Activated naive CD4-positive, alpha-beta T cell treated with anti-CD3 and anti-CD28 coated beads for 36 hours (primary cell): Measurements from ENCODE around the gene FBLN7. TPM values are rescaled to one million over a fixed set of nuclear protein-coding genes. Genes with fewer than 3 reads are reported as not detected.
A peak's percentile ranks its signal among the peaks of the same experiment; 100 is the strongest.

Experiments used
- CTCF ChIA-PET: fragments of 350-600 bp; sonication (Branson Sonifier 250); formaldehyde crosslinking; loops from one replicate; lab custom pipeline; 2021; ENCODE audit warnings: antibody characterized with exemption; lab: Charles Lee
- DNase-seq: peaks from one replicate; pipeline ENCODE4 v3.0.0-alpha.2; 2020
- H3K27ac Mint-ChIP-seq: one replicate; pipeline ENCODE4 v1.8.0; 2021; ENCODE audit warnings: mild to moderate bottlenecking, mixed read lengths
- H3K27me3 Mint-ChIP-seq: one replicate; pipeline ENCODE4 v1.8.0; 2021; ENCODE audit warnings: low read depth, mixed read lengths
- H3K36me3 Mint-ChIP-seq: one replicate; pipeline ENCODE4 v1.8.0; 2021; ENCODE audit warnings: low read depth, mixed read lengths
- H3K4me1 Mint-ChIP-seq: one replicate; pipeline ENCODE4 v1.8.0; 2021; ENCODE audit warnings: low read depth, mixed read lengths
- H3K4me3 Mint-ChIP-seq: one replicate; pipeline ENCODE4 v1.8.0; 2021; ENCODE audit warnings: mild to moderate bottlenecking, moderate library complexity, mixed read lengths
- H3K9me3 Mint-ChIP-seq: one replicate; pipeline ENCODE4 v1.8.0; 2021; ENCODE audit warnings: mixed read lengths
- intact Hi-C: fragments of 100-400 bp; cut with micrococcal nuclease; formaldehyde crosslinking; loops from one replicate; pipeline ENCODE4 v1.15.1; 2023
- total RNA-seq, 2 experiments: library from RNA; stranded (reverse); gene quantifications; one replicate each; pipeline ENCODE4 v1.2.3, GENCODE V29; 2021

Gene FBLN7
- total RNA-seq, 2 experiments from 2014 or later = 34.5 to 39.0 TPM

GRCh38 chr2:112181571-112182290, 43.5 kb downstream of the FBLN7 start:
- Mint-ChIP-seq H3K36me3 (peaks cover 19% of the 10 kb centered on the region), H3K27me3 (no peaks in the 10 kb centered on the region), H3K4me1 (peaks cover 70% of the 10 kb centered on the region), H3K9me3 (no peaks in the 10 kb centered on the region), H3K4me3 (peak overlapping the region; percentile 91), H3K27ac (peak overlapping the region; percentile 99)
- CTCF ChIA-PET = interaction anchor here (0.5 to 2.0 kb wide), 6 partner anchors 12 to 106 kb away, joined by 3 to 10 read pairs (median 4); no protein-coding TSS in a partner anchor
- intact Hi-C loops = loop anchor here (1.0 to 5.0 kb wide), 6 partner anchors 8 to 466 kb away; partner anchors contain the start of genes SLC20A1 and ZC3H8
- DNase-seq = peak; percentile 73

- no peaks in the 10 kb centered on the region for H3K9me3 Mint-ChIP-seq
- peak; percentile 88 for DNase-seq
- peaks cover 28% of the 10 kb centered on the region for H3K36me3 Mint-ChIP-seq
- H3K27ac Mint-ChIP-seq = peak overlapping the region; percentile 99
- H3K4me1 Mint-ChIP-seq = peaks cover 79% of the 10 kb centered on the region
- no peaks in the 10 kb centered on the region for H3K27me3 Mint-ChIP-seq
- H3K4me3 Mint-ChIP-seq = peak overlapping the region; percentile 91
- intact Hi-C loops = loop anchor here (1.0 to 5.0 kb wide), 7 partner anchors 9 to 465 kb away; partner anchors contain the start of genes SLC20A1, ZC3H6 and ZC3H8
- CTCF ChIA-PET = interaction anchor here (0.7 to 2.0 kb wide), 5 partner anchors 12 to 285 kb away, joined by 3 to 10 read pairs (median 3); no protein-coding TSS in a partner anchor
These were observed 44.4 kb downstream of the FBLN7 start for GRCh38 chr2:112182581-112183034.

- intact Hi-C loops = loop anchor here (1.0 to 5.0 kb wide), 4 partner anchors 15 to 464 kb away; partner anchors contain the start of genes SLC20A1 and ZC3H6
- Mint-ChIP-seq H3K9me3 (no peaks in the 10 kb centered on the region), H3K27ac (peak overlapping the region; percentile 99), H3K4me3 (peak overlapping the region; percentile 91), H3K36me3 (peaks cover 29% of the 10 kb centered on the region), H3K27me3 (no peaks in the 10 kb centered on the region), H3K4me1 (peaks cover 80% of the 10 kb centered on the region)
- DNase-seq = peak; percentile 48
- CTCF ChIA-PET = interaction anchor here (0.9 to 2.0 kb wide), 3 partner anchors 33 to 286 kb away, joined by 3 to 10 read pairs (median 3); no protein-coding TSS in a partner anchor
These were observed 45.3 kb downstream of the FBLN7 start for GRCh38 chr2:112183327-112184025.

GRCh38 chr2:112184121-112184520, 45.9 kb downstream of the FBLN7 start:
- CTCF ChIA-PET = no interaction called here
- DNase-seq = no peak
- H3K27me3 Mint-ChIP-seq = no peaks in the 10 kb centered on the region
- intact Hi-C loops = loop anchor here (5.0 kb wide), 1 partner anchor 463 kb away; the partner anchor contains the start of gene SLC20A1
- H3K36me3 Mint-ChIP-seq = peaks cover 32% of the 10 kb centered on the region
- H3K27ac Mint-ChIP-seq = peak overlapping the region; percentile 99
- peak overlapping the region; percentile 91 for H3K4me3 Mint-ChIP-seq
- H3K4me1 Mint-ChIP-seq = peaks cover 80% of the 10 kb centered on the region
- H3K9me3 Mint-ChIP-seq = no peaks in the 10 kb centered on the region

GRCh38 chr2:112185131-112185530, 46.9 kb downstream of the FBLN7 start:
- intact Hi-C loops = loop anchor here (5.0 kb wide), 2 partner anchors 48 to 987 kb away; partner anchors contain the start of genes FBLN7 and PSD4
- Mint-ChIP-seq H3K27me3 (no peaks in the 10 kb centered on the region), H3K4me3 (no peak overlapping the region), H3K36me3 (peaks cover 32% of the 10 kb centered on the region), H3K4me1 (peaks cover 81% of the 10 kb centered on the region), H3K9me3 (no peaks in the 10 kb centered on the region), H3K27ac (peak overlapping the region; percentile 99)
- no peak for DNase-seq
- CTCF ChIA-PET = no interaction called here

- CTCF ChIA-PET = no interaction called here
- H3K4me1 Mint-ChIP-seq = peaks cover 89% of the 10 kb centered on the region
These were observed 49.0 kb downstream of the FBLN7 start for GRCh38 chr2:112187046-112187715.

GRCh38 chr2:112187805-112188596, 49.8 kb downstream of the FBLN7 start:
- Mint-ChIP-seq H3K27me3 (no peaks in the 10 kb centered on the region), H3K9me3 (peaks cover 2% of the 10 kb centered on the region), H3K4me1 (peaks cover 87% of the 10 kb centered on the region), H3K27ac (peak overlapping the region; percentile 99), H3K4me3 (peak overlapping the region; percentile 63), H3K36me3 (peaks cover 43% of the 10 kb centered on the region)
- DNase-seq = peak; percentile 92
- CTCF ChIA-PET = interaction anchor here (0.5 to 1.5 kb wide), 3 partner anchors 12 to 1138 kb away, joined by 3 to 4 read pairs (median 3); no protein-coding TSS in a partner anchor
- intact Hi-C loops = loop anchor here (1.0 to 5.0 kb wide), 10 partner anchors 33 to 984 kb away; partner anchors contain the start of genes ANAPC1, CHCHD5, FBLN7 and PSD4

More at GRCh38 chr2:112187046-112187715, 49.0 kb downstream of the FBLN7 start:
- DNase-seq = no peak
- no peaks in the 10 kb centered on the region for H3K27me3 Mint-ChIP-seq
- intact Hi-C loops = loop anchor here (5.0 kb wide), 2 partner anchors 50 to 985 kb away; partner anchors contain the start of genes FBLN7 and PSD4
- H3K9me3 Mint-ChIP-seq = no peaks in the 10 kb centered on the region
- peaks cover 36% of the 10 kb centered on the region for H3K36me3 Mint-ChIP-seq
- peak overlapping the region; percentile 99 for H3K27ac Mint-ChIP-seq
- peak overlapping the region; percentile 63 for H3K4me3 Mint-ChIP-seq

GRCh38 chr2:112189001-112189556, 50.9 kb downstream of the FBLN7 start:
- peak; percentile 38 for DNase-seq
- peaks cover 2% of the 10 kb centered on the region for H3K9me3 Mint-ChIP-seq
- peaks cover 82% of the 10 kb centered on the region for H3K4me1 Mint-ChIP-seq
- H3K36me3 Mint-ChIP-seq = peaks cover 42% of the 10 kb centered on the region
- no peaks in the 10 kb centered on the region for H3K27me3 Mint-ChIP-seq
- peak overlapping the region; percentile 99 for H3K27ac Mint-ChIP-seq
- CTCF ChIA-PET = interaction anchor here (0.9 to 2.6 kb wide), 5 partner anchors 9 to 70 kb away, joined by 3 to 6 read pairs (median 4); no protein-coding TSS in a partner anchor
- peak overlapping the region; percentile 63 for H3K4me3 Mint-ChIP-seq
- intact Hi-C loops = loop anchor here (2.0 to 5.0 kb wide), 4 partner anchors 52 to 983 kb away; partner anchors contain the start of genes ANAPC1, FBLN7 and PSD4

GRCh38 chr2:112194028-112194427, 55.8 kb downstream of the FBLN7 start:
- DNase-seq = no peak
- peaks cover 60% of the 10 kb centered on the region for H3K4me1 Mint-ChIP-seq
- intact Hi-C loops = no loop called here
- CTCF ChIA-PET = interaction anchor here (1.6 kb wide), 1 partner anchor 50 kb away, joined by 4 read pairs; no protein-coding TSS in a partner anchor
- H3K36me3 Mint-ChIP-seq = peaks cover 20% of the 10 kb centered on the region
- H3K9me3 Mint-ChIP-seq = peaks cover 2% of the 10 kb centered on the region
- H3K27ac Mint-ChIP-seq = no peak overlapping the region
- H3K4me3 Mint-ChIP-seq = no peak overlapping the region
- H3K27me3 Mint-ChIP-seq = no peaks in the 10 kb centered on the region

- DNase-seq = peak; percentile 35
- peaks cover 58% of the 10 kb centered on the region for H3K4me1 Mint-ChIP-seq
These were observed 56.3 kb downstream of the FBLN7 start for GRCh38 chr2:112194482-112194881.

More at GRCh38 chr2:112194482-112194881, 56.3 kb downstream of the FBLN7 start:
- Mint-ChIP-seq H3K4me3 (no peak overlapping the region), H3K27ac (peak overlapping the region; percentile 64), H3K9me3 (peaks cover 2% of the 10 kb centered on the region), H3K36me3 (peaks cover 22% of the 10 kb centered on the region), H3K27me3 (no peaks in the 10 kb centered on the region)
- CTCF ChIA-PET = interaction anchor here (1.6 kb wide), 1 partner anchor 50 kb away, joined by 4 read pairs; no protein-coding TSS in a partner anchor
- intact Hi-C loops = no loop called here
